GM23338 (cell line): ENCODE measurements around the gene HELB.

ENCODE experiments used
- CREB1 ChIP-seq: fragments of 250-450 bp; sonication (Bioruptor Pico); IDR thresholded peaks from 2 replicates; pipeline ENCODE4 v1.5.0; 2020; ENCODE audit warnings: low read depth, mild to moderate bottlenecking, moderate library complexity
- ETS1 ChIP-seq: IDR thresholded peaks from 2 replicates; pipeline ENCODE4 v1.6.1; 2016; ENCODE audit warnings: antibody characterized with exemption
- EZH2 ChIP-seq: fragments of 200-600 bp; sonication (generic); IDR thresholded peaks from one replicate; pipeline ENCODE4 v1.8.0; 2017; ENCODE audit warnings: antibody characterized with exemption, mild to moderate bottlenecking, low read depth; ENCODE audit not compliant: unreplicated experiment
- EZH2phosphoT487 ChIP-seq: fragments of 200-600 bp; sonication (generic); IDR thresholded peaks from one replicate; pipeline ENCODE4 v1.8.1; 2018; ENCODE audit warnings: antibody characterized with exemption; ENCODE audit not compliant: unreplicated experiment
- JUNB ChIP-seq: IDR thresholded peaks from one replicate; pipeline ENCODE4 v1.6.1; 2016; ENCODE audit warnings: antibody characterized with exemption; ENCODE audit not compliant: unreplicated experiment
- POLR2AphosphoS5 ChIP-seq: IDR thresholded peaks from 2 replicates; pipeline ENCODE4 v1.6.1; 2016; ENCODE audit warnings: antibody characterized with exemption, low read depth
- REST ChIP-seq: IDR thresholded peaks from one replicate; pipeline ENCODE4 v1.6.1; 2018; ENCODE audit warnings: antibody characterized with exemption; ENCODE audit not compliant: unreplicated experiment
- ZNF331 ChIP-seq: fragments of 250-450 bp; sonication (Bioruptor Pico); IDR thresholded peaks from 2 replicates; pipeline ENCODE4 v1.5.0; 2020; ENCODE audit warnings: low read depth, mild to moderate bottlenecking, moderate library complexity
- TF ChIP-seq, protein P1 (sequence below), 2 experiments: fragments of 200-600 bp in 1 of 2; sonication (generic) in 1 of 2; conservative IDR thresholded peaks; 2 replicates each; pipeline versions ENCODE4 v1.5.1 to v1.6.1; 2016 to 2017; ENCODE audit warnings: antibody characterized with exemption in 2 of 2, low read depth in 2 of 2, mild to moderate bottlenecking in 2 of 2, moderate library complexity in 1 of 2

DNA sequence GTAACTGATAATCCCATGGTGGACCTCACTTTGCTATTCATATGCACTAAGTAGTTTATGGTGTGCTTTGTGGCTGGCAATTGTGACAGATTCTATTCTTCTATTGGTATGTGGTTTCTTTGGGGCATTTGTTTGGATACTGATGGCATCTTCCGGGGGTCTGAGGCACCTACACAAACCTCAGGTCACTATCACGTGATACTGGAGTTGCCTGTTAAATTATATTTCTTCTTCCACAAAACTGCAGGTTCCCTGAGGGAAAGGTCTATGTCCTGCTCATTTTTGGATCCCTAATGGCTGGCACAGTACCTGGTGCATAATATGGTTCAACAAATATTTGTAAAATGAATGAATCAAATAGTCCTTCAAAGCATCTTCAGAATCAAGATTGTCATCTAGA is 49.5 kb upstream of the HELB start:
- TF ChIP-seq, protein P1, sequence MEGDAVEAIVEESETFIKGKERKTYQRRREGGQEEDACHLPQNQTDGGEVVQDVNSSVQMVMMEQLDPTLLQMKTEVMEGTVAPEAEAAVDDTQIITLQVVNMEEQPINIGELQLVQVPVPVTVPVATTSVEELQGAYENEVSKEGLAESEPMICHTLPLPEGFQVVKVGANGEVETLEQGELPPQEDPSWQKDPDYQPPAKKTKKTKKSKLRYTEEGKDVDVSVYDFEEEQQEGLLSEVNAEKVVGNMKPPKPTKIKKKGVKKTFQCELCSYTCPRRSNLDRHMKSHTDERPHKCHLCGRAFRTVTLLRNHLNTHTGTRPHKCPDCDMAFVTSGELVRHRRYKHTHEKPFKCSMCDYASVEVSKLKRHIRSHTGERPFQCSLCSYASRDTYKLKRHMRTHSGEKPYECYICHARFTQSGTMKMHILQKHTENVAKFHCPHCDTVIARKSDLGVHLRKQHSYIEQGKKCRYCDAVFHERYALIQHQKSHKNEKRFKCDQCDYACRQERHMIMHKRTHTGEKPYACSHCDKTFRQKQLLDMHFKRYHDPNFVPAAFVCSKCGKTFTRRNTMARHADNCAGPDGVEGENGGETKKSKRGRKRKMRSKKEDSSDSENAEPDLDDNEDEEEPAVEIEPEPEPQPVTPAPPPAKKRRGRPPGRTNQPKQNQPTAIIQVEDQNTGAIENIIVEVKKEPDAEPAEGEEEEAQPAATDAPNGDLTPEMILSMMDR (conservative IDR thresholded peaks at IDR 0.05; ENCODE audit: low read depth in 2 of 2), result no peak
- no peak for TF ChIP-seq EZH2phosphoT487
- no peak for TF ChIP-seq POLR2AphosphoS5
- TF ChIP-seq REST, result no peak
- TF ChIP-seq ZNF331 (CRISPR knock-in tag), result no peak
- no peak for TF ChIP-seq EZH2
- no peak for TF ChIP-seq CREB1
- TF ChIP-seq JUNB, result no peak
- TF ChIP-seq ETS1, result no peak
